ENCODE data around the gene ORM2. TPM values are rescaled to one million over a fixed set of nuclear protein-coding genes. Genes with fewer than 3 reads are reported as not detected.
"Not testable (repeated sequence)": the region's sequence is repeated elsewhere in the genome, so short reads cannot be mapped to it uniquely, and the experiment has no call there.

The ORM2 gene
- 1 to 10 TPM in 1 of 2 donors, under 1 TPM in 1; 0.91 to 1.9 TPM for total RNA-seq

DNA sequence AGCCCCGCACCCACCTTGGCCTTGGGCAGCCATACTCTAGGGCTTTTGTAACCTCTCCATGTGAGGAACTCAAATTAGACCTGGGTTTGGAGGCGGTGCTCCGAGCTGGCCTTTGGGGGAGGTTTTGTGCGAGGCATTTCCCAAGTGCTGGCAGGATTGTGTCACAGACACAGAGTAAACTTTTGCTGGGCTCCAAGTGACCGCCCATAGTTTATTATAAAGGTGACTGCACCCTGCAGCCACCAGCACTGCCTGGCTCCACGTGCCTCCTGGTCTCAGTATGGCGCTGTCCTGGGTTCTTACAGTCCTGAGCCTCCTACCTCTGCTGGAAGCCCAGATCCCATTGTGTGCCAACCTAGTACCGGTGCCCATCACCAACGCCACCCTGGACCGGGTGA is at the start of gene ORM2:
Gene ORM2 (plus strand): TSS at position 245 of the 398 bp plus-strand sequence. CDS start 36 bp downstream, at position 281.
- DNase-seq (ENCODE audit: low spot score); H3K4me1 ChIP-seq (replicated peaks); H3K36me3 ChIP-seq; H3K27ac ChIP-seq; intact Hi-C loops (cut with DNase I); H3K9me3 ChIP-seq; H3K4me3 ChIP-seq; H3K27me3 ChIP-seq (replicated peaks; ENCODE audit: insufficient read depth): not testable (repeated sequence)
- WGBS: 63% methylated on average over 2 of the region's 10 CpGs

DNA sequence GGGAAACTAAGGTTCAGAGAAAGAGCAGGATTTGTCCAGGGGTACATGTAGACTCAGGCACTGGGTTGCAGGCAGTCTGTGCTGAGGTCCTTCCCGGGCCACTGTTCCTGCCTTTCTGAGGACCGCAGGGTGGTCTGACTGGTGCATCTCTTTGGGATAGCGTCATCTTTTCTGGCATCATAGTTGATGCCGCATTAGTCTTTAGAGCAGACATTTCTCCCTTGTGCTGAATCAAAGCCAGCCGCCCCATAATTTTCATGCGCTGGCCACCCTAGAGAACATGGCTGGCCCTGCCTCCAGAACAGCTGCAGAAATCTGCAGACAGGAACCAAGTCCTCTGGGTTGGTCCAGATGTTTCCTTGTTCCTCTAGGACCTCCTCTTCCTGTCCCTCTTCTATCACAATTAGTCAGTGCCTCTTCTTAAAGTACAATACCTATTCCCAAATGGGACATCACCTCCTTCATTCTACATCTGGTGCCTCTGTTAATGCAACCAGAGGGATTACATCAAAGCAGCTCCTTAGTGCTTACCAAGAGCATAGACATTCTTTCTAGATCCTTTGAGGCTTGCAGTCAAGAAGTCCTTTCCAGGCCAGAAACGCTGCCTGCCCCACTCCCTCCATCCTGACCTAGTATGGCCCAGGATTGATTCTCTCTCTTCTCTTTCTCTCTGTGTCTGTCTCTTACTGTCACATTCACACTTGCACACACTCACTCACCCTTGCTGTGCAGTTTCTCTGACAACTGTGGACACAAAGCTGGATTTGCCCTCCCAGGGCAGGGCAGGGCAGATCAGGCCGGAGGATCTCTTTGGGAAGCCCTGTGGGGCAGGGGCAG is 48.8 kb upstream of the ORM2 start:
- Histone ChIP-seq H3K27me3 (replicated peaks; ENCODE audit: insufficient read depth) (no peaks in the 10 kb centered on the region), H3K4me3 (no peak overlapping the region), H3K36me3 (no peaks in the 10 kb centered on the region), H3K9me3 (no peaks in the 10 kb centered on the region), H3K27ac (no peak overlapping the region), H3K4me1 (replicated peaks) (no peaks in the 10 kb centered on the region)
- intact Hi-C loops (cut with DNase I): no loop called here
- DNase-seq (ENCODE audit: low spot score): no peak
- 81% methylated on average over 8 of the region's 8 CpGs for WGBS
- TF ChIP-seq, protein P1, sequence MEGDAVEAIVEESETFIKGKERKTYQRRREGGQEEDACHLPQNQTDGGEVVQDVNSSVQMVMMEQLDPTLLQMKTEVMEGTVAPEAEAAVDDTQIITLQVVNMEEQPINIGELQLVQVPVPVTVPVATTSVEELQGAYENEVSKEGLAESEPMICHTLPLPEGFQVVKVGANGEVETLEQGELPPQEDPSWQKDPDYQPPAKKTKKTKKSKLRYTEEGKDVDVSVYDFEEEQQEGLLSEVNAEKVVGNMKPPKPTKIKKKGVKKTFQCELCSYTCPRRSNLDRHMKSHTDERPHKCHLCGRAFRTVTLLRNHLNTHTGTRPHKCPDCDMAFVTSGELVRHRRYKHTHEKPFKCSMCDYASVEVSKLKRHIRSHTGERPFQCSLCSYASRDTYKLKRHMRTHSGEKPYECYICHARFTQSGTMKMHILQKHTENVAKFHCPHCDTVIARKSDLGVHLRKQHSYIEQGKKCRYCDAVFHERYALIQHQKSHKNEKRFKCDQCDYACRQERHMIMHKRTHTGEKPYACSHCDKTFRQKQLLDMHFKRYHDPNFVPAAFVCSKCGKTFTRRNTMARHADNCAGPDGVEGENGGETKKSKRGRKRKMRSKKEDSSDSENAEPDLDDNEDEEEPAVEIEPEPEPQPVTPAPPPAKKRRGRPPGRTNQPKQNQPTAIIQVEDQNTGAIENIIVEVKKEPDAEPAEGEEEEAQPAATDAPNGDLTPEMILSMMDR (IDR thresholded peaks at IDR 0.05): no peak
- no peak for TF ChIP-seq POLR2AphosphoS5 (IDR thresholded peaks at IDR 0.05)
- TF ChIP-seq POLR2A (IDR thresholded peaks at IDR 0.05): no peak

DNA sequence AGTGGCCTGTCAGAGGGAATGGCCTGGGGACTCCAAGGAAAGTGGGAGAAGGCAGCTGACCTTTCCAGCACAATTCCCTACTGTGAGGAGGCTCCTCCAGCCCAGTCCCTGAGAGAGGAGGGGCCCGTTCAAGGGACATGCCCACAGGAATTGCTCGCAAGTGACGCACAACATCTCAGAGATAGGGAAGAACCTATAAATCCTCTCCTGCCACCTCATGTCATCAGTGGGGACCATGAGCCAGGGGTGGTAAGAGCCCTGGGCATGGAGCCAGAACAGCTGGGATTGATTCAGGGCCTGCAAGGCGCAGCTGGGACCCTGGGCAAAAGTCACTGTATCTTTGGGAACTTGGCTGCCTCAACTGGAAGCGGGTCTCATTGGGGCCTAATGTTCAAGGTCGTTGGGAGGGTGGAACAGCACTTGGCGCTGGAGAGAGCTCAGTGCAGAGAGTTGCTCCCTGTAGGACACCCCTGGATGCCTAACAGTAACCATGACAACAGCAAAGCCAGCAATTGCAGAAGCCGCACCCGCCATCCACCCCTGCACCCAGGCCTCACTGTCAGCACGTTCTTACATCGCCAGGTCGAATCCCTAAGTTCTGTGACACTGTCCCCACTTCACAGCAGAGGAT is 48.1 kb upstream of the ORM2 start:
- no peak overlapping the region for H3K27ac ChIP-seq
- WGBS: 83% methylated on average over 12 of the region's 12 CpGs
- H3K9me3 ChIP-seq: no peaks in the 10 kb centered on the region
- TF ChIP-seq, protein P1 (IDR thresholded peaks at IDR 0.05): no peak
- no peak for TF ChIP-seq POLR2AphosphoS5 (IDR thresholded peaks at IDR 0.05)
- TF ChIP-seq POLR2A (IDR thresholded peaks at IDR 0.05): no peak
- H3K4me1 ChIP-seq (replicated peaks): no peaks in the 10 kb centered on the region
- intact Hi-C loops (cut with DNase I): no loop called here
- no peak for DNase-seq (ENCODE audit: low spot score)
- no peaks in the 10 kb centered on the region for H3K27me3 ChIP-seq (replicated peaks; ENCODE audit: insufficient read depth)
- no peaks in the 10 kb centered on the region for H3K36me3 ChIP-seq
- no peak overlapping the region for H3K4me3 ChIP-seq

DNA sequence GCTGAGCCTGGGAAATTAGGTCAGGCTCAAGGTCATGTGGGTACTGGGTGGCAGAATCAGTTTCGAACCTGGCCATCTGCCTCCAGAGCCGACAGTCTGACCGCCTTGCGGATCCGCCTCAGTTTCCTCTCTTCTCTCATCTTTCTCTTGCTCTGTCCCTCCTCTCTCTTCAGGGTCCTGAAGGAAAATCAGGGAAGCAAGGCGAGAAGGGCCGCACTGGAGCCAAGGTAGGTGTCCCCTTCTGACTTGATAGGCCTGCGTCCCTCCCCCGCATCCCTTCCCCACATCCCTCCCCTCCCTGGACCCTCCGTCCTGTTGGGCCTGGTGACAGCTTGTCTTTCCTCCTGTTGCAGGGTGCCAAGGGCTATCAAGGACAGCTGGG is 47.6 kb upstream of the ORM2 start:
- Histone ChIP-seq H3K27me3 (replicated peaks; ENCODE audit: insufficient read depth) (no peaks in the 10 kb centered on the region), H3K9me3 (no peaks in the 10 kb centered on the region), H3K36me3 (no peaks in the 10 kb centered on the region), H3K4me3 (no peak overlapping the region), H3K27ac (no peak overlapping the region), H3K4me1 (replicated peaks) (no peaks in the 10 kb centered on the region)
- DNase-seq (ENCODE audit: low spot score): no peak
- TF ChIP-seq POLR2A (IDR thresholded peaks at IDR 0.05) (no peak), POLR2AphosphoS5 (IDR thresholded peaks at IDR 0.05) (no peak)
- TF ChIP-seq, protein P1 (IDR thresholded peaks at IDR 0.05): no peak
- 91% methylated on average over 10 of the region's 10 CpGs for WGBS
- intact Hi-C loops (cut with DNase I): no loop called here

DNA sequence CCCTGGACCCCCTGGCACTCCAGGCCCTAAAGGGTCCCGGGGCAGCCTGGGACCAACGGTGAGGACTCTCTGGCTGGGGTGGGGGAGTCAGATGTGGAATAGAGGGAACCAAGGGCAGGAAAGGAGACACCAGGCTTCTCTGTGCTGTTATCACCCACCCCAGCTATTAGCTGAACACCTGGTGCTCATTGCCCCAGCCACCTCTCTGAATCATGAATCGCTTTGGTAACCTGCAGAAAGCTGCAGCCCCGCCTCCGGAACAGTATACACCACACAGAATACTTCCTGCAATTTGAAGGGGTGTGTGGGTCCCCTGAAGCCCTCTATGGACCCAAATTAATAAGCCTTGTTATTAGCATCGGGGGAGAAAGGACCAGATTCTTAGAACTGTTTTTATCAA is 47.2 kb upstream of the ORM2 start:
- H3K9me3 ChIP-seq: no peaks in the 10 kb centered on the region
- intact Hi-C loops (cut with DNase I): no loop called here
- no peak overlapping the region for H3K4me3 ChIP-seq
- no peak for DNase-seq (ENCODE audit: low spot score)
- TF ChIP-seq POLR2AphosphoS5 (IDR thresholded peaks at IDR 0.05) (no peak), POLR2A (IDR thresholded peaks at IDR 0.05) (no peak)
- TF ChIP-seq, protein P1 (IDR thresholded peaks at IDR 0.05): no peak
- no peaks in the 10 kb centered on the region for H3K36me3 ChIP-seq
- H3K27ac ChIP-seq: no peak overlapping the region
- H3K4me1 ChIP-seq (replicated peaks): no peaks in the 10 kb centered on the region
- H3K27me3 ChIP-seq (replicated peaks; ENCODE audit: insufficient read depth): no peaks in the 10 kb centered on the region
- WGBS: 92% methylated on average over 6 of the region's 6 CpGs
